Measurements from ENCODE around the gene ARHGAP24.

Gene ARHGAP24

DNA sequence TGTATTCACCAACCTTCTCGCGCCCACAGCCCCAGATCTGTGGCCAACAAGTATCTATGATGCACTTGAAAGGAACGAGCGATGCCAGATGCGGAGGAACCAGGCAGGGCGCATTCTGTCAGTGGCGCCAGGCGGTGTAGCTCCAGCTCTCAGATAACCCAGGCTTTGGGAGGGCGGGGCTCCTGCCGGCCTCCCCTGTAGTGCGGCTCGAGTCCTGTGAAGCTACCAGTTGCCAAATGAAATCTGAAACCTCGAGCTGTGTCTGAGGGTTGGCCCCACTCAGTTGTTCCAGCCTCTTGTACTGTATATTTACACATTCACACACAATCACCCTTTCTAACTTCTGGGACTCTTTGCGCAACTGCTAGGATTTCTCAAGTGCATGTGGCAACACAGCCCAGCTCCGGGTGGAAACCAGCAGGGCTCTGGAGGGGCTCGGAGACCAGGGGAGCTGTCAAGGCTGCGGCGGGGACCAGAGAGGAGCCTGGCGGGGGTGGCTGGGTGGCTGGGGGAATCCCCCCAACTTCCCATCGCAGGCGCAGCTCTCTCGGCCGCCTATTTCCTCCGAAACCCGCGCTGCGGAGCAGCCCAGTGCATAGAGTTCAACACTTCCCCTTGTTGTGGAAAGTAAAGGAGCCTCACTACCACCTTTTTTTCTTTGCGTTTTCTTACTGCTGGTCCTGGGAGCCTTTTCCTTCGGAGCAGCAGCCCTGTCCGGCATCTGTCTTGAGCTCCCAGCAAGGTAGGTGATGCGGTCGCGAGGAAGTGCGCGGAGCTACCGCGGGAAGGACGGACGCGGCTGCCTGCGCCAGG is at the start of gene ARHGAP24:
ARHGAP24 (plus strand) TSS at position 333 of the 813 bp plus-strand sequence.
- H3K4me3 ChIP-seq (ENCODE audit: low read depth, low read length), result peak within 1 kb of the TSS; percentile 64
- TF ChIP-seq, protein P1, sequence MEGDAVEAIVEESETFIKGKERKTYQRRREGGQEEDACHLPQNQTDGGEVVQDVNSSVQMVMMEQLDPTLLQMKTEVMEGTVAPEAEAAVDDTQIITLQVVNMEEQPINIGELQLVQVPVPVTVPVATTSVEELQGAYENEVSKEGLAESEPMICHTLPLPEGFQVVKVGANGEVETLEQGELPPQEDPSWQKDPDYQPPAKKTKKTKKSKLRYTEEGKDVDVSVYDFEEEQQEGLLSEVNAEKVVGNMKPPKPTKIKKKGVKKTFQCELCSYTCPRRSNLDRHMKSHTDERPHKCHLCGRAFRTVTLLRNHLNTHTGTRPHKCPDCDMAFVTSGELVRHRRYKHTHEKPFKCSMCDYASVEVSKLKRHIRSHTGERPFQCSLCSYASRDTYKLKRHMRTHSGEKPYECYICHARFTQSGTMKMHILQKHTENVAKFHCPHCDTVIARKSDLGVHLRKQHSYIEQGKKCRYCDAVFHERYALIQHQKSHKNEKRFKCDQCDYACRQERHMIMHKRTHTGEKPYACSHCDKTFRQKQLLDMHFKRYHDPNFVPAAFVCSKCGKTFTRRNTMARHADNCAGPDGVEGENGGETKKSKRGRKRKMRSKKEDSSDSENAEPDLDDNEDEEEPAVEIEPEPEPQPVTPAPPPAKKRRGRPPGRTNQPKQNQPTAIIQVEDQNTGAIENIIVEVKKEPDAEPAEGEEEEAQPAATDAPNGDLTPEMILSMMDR (IDR thresholded peaks at IDR 0.05; ENCODE audit: borderline replicate concordance, insufficient read depth, low read depth, low read length), result no peak

DNA sequence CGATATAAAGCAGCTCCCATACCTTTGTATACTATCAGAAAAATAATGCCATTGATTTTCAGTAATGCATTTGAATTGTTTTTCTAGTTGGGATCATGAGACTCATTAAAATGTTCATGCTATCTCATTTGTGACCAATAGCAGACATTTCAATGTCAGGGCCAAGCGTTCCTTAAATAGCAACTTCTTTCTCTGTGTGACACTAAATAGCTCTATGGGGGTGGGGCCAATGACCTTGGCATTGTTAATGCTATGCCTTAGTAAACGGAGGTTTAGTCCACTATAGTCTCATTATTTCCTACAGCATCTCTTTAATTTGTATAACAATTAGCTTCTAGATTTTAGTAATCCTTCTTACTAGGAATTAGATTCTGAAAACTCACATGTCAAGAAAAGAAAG is 48.6 kb upstream of the ARHGAP24 start:
- no peak overlapping the region for H3K4me3 ChIP-seq (ENCODE audit: low read depth, low read length)
- TF ChIP-seq, protein P1 (IDR thresholded peaks at IDR 0.05; ENCODE audit: borderline replicate concordance, insufficient read depth, low read depth, low read length), result no peak

DNA sequence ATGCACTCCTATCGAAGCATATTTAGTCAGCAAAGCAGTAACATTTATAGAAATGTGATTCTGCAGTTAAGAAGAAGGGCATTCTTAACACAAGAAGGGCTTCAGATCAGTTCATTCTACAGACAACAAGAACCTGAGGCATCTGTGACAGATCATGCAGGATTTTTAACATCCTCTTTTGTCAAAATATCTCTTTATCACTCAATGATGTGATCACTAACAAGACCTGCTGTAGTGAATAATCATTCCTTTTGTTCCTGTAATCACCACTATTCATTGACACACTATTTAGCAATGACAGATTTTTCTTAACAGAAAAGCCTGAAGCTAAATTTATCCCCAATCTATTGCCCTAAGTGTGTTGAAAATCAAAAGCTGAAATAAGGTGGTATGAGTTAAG is 47.8 kb upstream of the ARHGAP24 start:
- TF ChIP-seq, protein P1 (IDR thresholded peaks at IDR 0.05; ENCODE audit: borderline replicate concordance, insufficient read depth, low read depth, low read length), result no peak
- no peak overlapping the region for H3K4me3 ChIP-seq (ENCODE audit: low read depth, low read length)

DNA sequence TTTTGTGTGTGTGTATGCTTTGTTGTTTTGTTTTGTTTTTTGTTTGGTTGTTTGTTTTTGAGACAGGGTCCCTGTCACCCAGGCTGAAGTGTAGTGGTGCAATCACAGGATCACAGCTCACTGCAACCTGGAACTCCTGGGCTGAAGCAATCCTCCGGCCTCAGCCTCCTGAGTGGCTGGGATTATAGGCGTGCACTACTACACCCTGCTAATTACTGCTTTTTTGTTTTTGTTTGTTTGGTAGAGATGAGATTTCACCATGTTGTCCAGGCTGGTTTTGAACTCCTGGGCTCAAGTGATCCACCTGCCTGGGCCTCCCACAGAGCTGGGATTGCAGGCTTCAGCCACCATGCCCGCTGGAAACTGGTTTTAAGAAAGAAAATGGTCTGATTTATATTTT is 44.7 kb upstream of the ARHGAP24 start:
- TF ChIP-seq, protein P1 (IDR thresholded peaks at IDR 0.05; ENCODE audit: borderline replicate concordance, insufficient read depth, low read depth, low read length), result no peak
- no peak overlapping the region for H3K4me3 ChIP-seq (ENCODE audit: low read depth, low read length)

DNA sequence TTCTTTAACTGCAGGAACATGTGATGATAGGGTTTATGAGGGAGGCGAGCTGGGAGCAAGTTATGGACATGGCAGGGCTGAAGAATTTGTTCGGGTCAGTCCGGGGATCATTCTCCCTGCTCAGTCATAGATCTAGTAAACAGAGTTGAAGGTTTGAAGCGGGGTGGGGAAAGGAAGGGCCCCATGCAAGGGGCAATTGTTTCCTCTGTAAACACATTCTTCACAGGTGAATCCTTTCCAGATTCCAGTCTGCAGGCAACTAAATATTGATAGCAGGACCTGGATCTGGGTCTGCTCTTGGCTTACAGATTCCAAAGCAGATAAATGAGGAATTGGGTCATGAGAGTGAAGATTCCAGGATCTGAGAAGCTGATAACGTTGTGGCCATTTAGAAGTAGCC is 44.3 kb upstream of the ARHGAP24 start:
- TF ChIP-seq, protein P1 (IDR thresholded peaks at IDR 0.05; ENCODE audit: borderline replicate concordance, insufficient read depth, low read depth, low read length), result no peak
- no peak overlapping the region for H3K4me3 ChIP-seq (ENCODE audit: low read depth, low read length)

- TF ChIP-seq, protein P1 (IDR thresholded peaks at IDR 0.05; ENCODE audit: borderline replicate concordance, insufficient read depth, low read depth, low read length), result no peak
- H3K4me3 ChIP-seq (ENCODE audit: low read depth, low read length), result no peak overlapping the region
Observed at GRCh38 chr4:85431156-85431555, 43.8 kb upstream of the ARHGAP24 start.

DNA sequence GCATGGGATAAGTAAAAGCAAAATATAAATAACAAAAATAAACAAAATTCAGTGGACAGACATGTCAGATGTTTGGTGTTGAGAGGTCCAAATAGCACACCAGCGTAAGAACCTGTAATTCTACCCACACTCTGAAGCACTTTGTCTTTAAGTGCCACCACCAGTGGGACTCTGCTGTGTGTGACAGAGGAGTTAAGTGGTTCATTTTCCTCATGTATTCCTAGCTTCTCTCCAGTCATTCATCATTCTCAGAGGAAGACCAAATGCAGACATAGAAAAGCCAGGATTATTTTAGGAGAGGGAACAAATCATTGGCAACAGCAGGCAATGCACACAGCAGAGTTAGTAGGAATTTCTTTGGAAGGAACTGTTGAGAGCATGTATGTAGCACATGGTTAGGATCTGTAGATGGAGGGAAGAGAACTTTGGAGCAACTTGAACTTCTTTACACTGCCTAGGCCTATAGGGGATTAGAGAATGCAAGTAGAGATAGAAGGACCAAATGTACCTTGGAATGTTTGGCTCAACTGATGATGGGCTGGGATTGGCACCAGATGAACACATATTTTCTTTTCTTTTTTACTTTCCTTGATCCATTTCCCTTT is 43.0 kb upstream of the ARHGAP24 start:
- H3K4me3 ChIP-seq (ENCODE audit: low read depth, low read length), result no peak overlapping the region
- TF ChIP-seq, protein P1 (IDR thresholded peaks at IDR 0.05; ENCODE audit: borderline replicate concordance, insufficient read depth, low read depth, low read length), result no peak
